GM12872 (cell line): ENCODE results near the gene GALNT16.

ENCODE experiments used
- TF ChIP-seq, protein P1 (sequence below): IDR thresholded peaks from 3 replicates; pipeline ENCODE4 v1.5.1; 2011; ENCODE audit warnings: low read depth, mild to moderate bottlenecking, low read length, moderate library complexity; ENCODE audit not compliant: insufficient read depth

Gene GALNT16

DNA sequence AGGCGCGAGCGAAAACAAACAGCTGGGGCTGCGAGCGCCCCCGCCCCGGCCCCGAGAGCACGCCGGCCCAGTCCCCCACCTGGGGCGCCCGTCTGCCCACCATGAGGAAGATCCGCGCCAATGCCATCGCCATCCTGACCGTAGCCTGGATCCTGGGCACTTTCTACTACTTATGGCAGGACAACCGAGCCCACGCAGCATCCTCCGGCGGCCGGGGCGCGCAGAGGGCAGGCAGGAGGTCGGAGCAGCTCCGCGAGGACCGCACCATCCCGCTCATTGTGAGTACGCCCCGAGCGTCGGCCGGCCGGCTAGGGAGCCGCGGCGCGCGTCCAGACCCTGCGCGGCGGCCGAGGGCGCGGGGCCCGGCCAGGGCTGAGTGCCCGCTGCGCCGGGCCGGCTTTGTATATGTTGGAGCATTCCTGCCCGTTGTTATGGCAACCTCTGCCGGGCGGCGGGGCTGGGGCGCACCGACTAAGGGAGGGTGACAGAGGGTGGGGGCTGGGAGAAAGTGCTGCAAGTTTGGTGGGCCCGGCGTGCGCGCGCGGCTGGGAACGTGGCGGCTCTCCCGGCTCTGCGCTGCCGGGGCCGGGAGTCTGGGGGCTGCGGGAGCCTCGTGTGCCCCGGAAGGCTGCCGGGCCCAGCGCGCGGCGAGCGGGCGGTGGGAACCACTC lies 367 bp downstream of the GALNT16 start:
- TF ChIP-seq, protein P1, sequence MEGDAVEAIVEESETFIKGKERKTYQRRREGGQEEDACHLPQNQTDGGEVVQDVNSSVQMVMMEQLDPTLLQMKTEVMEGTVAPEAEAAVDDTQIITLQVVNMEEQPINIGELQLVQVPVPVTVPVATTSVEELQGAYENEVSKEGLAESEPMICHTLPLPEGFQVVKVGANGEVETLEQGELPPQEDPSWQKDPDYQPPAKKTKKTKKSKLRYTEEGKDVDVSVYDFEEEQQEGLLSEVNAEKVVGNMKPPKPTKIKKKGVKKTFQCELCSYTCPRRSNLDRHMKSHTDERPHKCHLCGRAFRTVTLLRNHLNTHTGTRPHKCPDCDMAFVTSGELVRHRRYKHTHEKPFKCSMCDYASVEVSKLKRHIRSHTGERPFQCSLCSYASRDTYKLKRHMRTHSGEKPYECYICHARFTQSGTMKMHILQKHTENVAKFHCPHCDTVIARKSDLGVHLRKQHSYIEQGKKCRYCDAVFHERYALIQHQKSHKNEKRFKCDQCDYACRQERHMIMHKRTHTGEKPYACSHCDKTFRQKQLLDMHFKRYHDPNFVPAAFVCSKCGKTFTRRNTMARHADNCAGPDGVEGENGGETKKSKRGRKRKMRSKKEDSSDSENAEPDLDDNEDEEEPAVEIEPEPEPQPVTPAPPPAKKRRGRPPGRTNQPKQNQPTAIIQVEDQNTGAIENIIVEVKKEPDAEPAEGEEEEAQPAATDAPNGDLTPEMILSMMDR = no peak

DNA sequence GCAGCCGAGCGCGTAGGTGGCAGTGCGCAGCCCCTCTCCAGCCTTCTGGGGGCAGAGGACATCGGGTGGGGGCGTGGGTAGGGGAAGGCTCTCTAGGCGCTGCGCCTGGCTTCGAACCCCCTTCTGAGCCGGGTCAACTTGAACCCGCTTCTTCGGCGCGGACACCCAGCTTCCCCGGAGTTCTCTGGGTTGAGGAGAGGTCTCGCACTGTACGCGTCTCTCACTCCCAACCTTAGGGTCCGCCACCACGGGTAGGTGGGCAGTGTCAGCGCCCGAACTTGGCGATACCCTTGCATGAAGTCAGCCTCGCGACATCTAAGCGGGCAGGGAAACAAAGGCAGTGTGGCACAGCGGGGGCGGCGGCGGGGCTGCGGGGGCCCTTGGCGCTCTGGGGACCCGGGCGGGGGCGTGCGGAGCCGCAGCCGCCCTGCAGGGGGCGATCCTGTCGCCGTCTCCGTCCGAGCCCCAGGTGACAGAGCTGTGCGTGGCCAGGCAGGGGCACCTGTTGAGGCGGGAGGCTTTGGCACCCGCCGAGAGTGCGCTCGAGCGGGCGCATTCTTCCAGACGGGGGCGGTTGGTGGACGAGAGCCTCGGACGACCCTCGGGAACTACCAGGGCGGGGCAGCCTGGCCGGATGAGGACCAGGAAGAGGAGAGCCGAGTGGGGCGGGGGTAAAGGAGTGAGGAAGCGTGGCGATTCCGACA lies 1.1 kb downstream of the GALNT16 start:
- TF ChIP-seq, protein P1 = peak; percentile 64

DNA sequence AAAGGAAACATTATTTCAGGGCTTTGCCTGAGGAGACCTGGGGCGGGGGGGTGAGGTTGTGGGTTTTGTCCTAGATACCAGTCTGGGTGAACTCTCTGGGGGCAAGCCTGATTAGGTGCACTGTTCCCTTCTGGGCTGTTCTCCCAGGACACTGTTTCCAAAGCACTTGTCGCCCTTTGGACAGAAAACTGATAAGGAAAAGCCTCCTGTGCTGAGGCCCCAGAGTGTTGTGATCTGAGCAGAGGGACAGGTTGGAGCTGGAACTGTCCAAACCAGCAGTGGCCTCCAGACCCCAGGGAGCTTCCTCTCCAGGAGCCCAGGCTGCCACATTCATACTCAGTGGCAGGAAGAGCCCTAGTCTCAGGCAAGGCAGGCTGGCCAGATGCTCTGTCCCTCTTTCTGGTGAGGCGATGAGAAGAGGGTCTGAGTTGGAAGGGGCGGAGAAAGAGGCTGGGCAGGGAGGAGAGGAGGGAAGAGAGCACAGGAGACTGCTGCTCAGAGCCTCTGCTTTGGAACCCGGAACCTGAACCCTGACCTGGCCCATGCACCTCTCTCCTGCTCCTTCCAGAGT lies 1.9 kb downstream of the GALNT16 start:
- TF ChIP-seq, protein P1 = no peak

DNA sequence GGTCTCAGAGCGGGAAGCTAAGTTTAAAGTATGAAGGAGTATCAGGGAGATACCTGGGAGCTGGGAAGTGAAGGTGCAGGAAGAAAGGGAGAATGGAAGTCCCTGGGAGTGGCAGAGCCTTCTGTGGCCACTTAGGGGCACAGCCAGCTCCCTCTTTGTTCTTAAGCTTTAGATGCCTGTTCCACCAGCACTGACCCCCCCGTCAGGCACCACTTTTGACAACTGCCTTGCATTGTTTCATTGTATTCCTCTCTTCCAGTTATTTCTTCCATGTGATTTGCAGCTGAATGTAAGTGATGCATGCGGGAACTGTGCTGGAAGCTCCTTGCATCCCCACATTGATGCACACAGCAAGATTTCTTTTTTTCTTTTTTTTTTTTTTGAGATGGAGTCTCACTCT lies 2.6 kb downstream of the GALNT16 start:
- TF ChIP-seq, protein P1 = no peak

DNA sequence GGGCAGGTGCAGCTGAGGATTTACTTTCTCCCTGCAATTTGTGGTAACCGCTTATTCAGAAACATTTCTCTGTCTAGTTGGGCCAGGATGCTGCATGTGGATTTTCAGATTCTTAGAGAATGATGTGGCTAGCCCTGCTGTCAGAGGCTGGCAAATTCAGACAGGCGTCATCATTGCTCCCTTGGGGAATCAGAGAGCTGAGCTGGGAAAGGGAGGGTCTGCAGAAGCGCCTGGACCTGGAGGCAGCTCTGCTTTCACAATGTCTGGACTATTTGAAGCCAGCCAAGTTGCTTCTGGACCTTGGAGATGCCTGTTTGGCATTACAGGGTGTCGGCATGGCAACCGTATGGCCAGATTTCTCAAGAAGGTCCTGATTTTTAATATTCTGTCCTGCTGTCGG lies 3.4 kb downstream of the GALNT16 start:
- TF ChIP-seq, protein P1 = no peak

DNA sequence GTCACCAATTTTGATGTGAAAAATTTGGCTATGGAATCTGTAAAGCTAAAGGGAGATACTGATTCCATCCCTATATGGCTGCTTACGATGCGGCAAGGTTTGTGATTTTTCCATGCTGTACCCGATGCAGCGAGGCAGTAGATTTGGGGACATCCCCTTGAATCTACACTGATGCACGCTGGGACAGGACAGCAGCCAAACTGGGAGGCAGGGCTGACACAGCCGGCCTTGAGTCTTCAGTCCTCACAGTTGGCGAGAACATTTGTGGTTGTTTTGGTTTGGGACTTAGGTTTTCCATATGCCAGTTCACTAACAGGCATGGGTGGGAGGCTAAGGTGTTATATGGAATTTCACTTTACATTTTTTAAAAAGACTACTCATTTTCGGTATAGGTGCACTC lies 3.8 kb downstream of the GALNT16 start:
- TF ChIP-seq, protein P1 = no peak

DNA sequence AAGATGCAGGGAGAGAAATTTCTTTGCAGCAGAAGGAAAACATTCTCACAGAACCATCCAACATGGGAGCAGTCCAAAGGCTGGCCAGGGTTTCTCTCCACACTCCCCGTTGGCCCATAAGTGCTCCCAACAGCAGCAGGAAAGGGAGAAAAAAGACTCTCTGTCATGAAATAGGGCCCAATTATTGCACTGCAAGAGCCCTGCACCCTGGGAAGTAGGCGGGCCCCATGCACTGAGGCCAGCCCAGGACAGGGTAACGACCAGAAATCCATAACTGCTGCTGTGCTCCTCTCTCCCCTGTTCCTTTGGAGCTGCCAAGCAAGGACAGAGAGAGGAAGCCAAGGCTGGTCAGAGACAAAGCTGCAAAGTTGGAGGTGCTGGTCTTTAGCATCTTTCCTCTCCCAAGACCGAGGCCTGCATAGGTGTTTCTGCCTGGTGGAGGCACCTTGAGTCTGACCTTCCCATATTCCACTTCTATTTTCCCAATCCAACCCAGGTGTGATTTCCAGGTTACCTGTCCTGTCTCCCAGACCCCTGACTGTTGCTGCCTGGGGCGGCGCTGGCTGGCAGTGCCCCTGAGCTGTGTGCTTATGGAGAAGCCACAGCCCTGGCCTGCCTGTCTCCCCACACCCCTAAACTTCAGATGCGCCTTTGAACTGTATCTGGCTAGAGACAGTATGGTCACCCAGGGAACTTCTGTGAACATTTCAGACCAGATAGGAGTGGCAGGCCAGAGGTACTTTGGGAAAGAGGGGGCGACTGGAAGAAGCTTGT lies 6.8 kb downstream of the GALNT16 start:
- TF ChIP-seq, protein P1 = no peak
